ENCODE data around the gene TELO2. TPM values are rescaled to one million over a fixed set of nuclear protein-coding genes. Genes with fewer than 3 reads are reported as not detected.
A peak's percentile ranks its signal among the peaks of the same experiment; 100 is the strongest.

The TELO2 gene
- total RNA-seq (14.5 TPM), polyA plus RNA-seq (ENCODE audit: insufficient read depth in 1 of 8, insufficient read length in 8 of 8, low replicate concordance in 1 of 8) (10 to 100 TPM; 26.3 to 40.4 (median 36.8) TPM)
- long read RNA-seq, donor 1, result 0 reads
- long read RNA-seq, donor 2, result 0 reads
- long read RNA-seq, donor 3, partial matches to known transcripts, result 27 of 29 reads
- long read RNA-seq, donor 3, other reads (novel, unspliced or antisense), result 0 of 29 reads
- long read RNA-seq, donor 4, partial matches to known transcripts, result 0 of 2 reads
- long read RNA-seq, donor 4, other reads (novel, unspliced or antisense), result 0 of 2 reads
- long read RNA-seq, donor 5, partial matches to known transcripts, result 53 of 56 reads
- long read RNA-seq, donor 5, other reads (novel, unspliced or antisense), result 0 of 56 reads
- long read RNA-seq, donor 6, transcript TELO2-201 (21 exons, 3,314 nt), result major isoform, 7 of 13 reads
- long read RNA-seq, donor 6, transcript TELO2-207 (4 exons, 1,327 nt), result minor isoform, 5 of 13 reads
- long read RNA-seq, donor 6, partial matches to known transcripts, result 0 of 13 reads
- long read RNA-seq, donor 6, other reads (novel, unspliced or antisense), result 0 of 13 reads
- long read RNA-seq, donor 7, partial matches to known transcripts, result 29 of 32 reads
- long read RNA-seq, donor 7, other reads (novel, unspliced or antisense), result 0 of 32 reads
- long read RNA-seq, donor 8, partial matches to known transcripts, result 15 of 15 reads
- long read RNA-seq, donor 8, other reads (novel, unspliced or antisense), result 0 of 15 reads
- long read RNA-seq, donor 9, partial matches to known transcripts, result 44 of 45 reads
- long read RNA-seq, donor 9, other reads (novel, unspliced or antisense), result 0 of 45 reads
- long read RNA-seq, donor 10, partial matches to known transcripts, result 0 of 2 reads
- long read RNA-seq, donor 10, other reads (novel, unspliced or antisense), result 0 of 2 reads
- long read RNA-seq, donor 11, partial matches to known transcripts, result 23 of 26 reads
- long read RNA-seq, donor 11, other reads (novel, unspliced or antisense), result 0 of 26 reads

- H3K27ac ChIP-seq (ENCODE audit: low read length), result peak within 1 kb of the TSS; percentile 49
- WGBS (ENCODE audit: insufficient coverage), result under 1% methylated on average over 82 of the region's 89 CpGs
Observed at GRCh38 chr16:1492923-1493745, at the start of gene TELO2. TSS of gene TELO2 (plus strand) at chr16:1493360. CDS start at chr16:1494282, 922 bp downstream.

GRCh38 chr16:1443403-1443973, 49.7 kb upstream of the TELO2 start:
- H3K4me3 ChIP-seq (ENCODE audit: low read length), result no peak overlapping the region
- H3K4me1 ChIP-seq (ENCODE audit: control insufficient read depth, insufficient read depth, low read length), result peaks cover 9% of the 10 kb centered on the region
- H3K27ac ChIP-seq (ENCODE audit: low read length), result no peak overlapping the region
- H3K36me3 ChIP-seq (ENCODE audit: control insufficient read depth, insufficient read depth, low read length), result peaks cover 27% of the 10 kb centered on the region
- 72% methylated on average over 33 of the region's 38 CpGs for WGBS (ENCODE audit: insufficient coverage)
- H3K9me3 ChIP-seq (replicated peaks; ENCODE audit: control insufficient read depth, low read depth, low read length), result no peaks in the 10 kb centered on the region
- DNase-seq, result no peak
- no peaks in the 10 kb centered on the region for H3K27me3 ChIP-seq (ENCODE audit: control insufficient read depth, insufficient read depth, low read length)

More at GRCh38 chr16:1492923-1493745, at the start of gene TELO2:
- Histone ChIP-seq H3K27me3 (ENCODE audit: control insufficient read depth, insufficient read depth, low read length) (no peaks in the 10 kb centered on the region), H3K36me3 (ENCODE audit: control insufficient read depth, insufficient read depth, low read length) (peaks cover 35% of the 10 kb centered on the region), H3K4me3 (ENCODE audit: low read length) (peak within 1 kb of the TSS; percentile 88), H3K4me1 (ENCODE audit: control insufficient read depth, insufficient read depth, low read length) (peaks cover 24% of the 10 kb centered on the region), H3K9me3 (replicated peaks; ENCODE audit: control insufficient read depth, low read depth, low read length) (no peaks in the 10 kb centered on the region)
- peak; percentile 89 for DNase-seq

DNA sequence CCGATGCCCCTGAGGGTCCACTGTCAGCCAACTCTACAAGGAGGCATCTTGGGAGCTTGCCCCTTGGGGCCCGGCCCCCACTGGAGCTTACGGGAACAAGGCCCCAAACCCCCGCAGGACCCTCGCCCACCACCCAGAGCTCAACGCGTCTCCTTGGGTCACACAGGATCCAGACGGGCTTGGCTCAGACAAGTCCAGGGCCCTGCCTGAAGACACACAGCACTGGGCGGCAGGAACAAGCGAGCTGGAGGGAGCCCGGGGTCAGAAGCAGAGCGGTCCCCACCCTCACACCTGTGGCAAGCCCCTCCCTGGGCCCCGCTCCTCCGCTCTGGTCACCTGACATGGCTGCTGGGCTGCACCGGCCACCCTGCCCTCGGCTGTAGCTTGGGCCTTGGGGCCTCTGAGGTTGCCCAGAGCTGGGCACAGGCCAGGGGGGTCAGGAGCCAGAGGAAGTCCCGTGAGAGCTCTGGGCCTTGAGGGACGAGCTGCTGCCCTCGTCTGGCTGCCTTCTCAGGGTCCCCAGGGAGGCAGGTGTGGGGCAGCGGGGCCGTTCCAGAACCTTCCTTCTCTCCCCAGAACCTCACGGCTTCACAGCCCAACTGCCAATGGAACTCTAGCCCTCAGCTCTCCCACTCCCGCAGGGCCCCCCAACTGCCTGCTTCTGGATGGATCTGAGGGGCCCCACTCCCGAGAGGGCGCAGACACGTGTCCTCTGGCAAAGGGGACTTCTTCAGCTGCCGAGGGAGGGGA, 49.0 kb upstream of the TELO2 start, which contains the start of gene CCDC154:
Gene CCDC154, minus strand, starts transcription at position 577 of the 750 bp plus-strand sequence. Its CDS starts 234 bp downstream, at position 343.
- no peaks in the 10 kb centered on the region for H3K9me3 ChIP-seq (replicated peaks; ENCODE audit: control insufficient read depth, low read depth, low read length)
- WGBS (ENCODE audit: insufficient coverage), result 71% methylated on average over 26 of the region's 27 CpGs
- H3K27me3 ChIP-seq (ENCODE audit: control insufficient read depth, insufficient read depth, low read length), result no peaks in the 10 kb centered on the region
- H3K27ac ChIP-seq (ENCODE audit: low read length), result no peak within 1 kb of the TSS
- no peak within 1 kb of the TSS for H3K4me3 ChIP-seq (ENCODE audit: low read length)
- peaks cover 32% of the 10 kb centered on the region for H3K36me3 ChIP-seq (ENCODE audit: control insufficient read depth, insufficient read depth, low read length)
- no peak for DNase-seq
- peaks cover 9% of the 10 kb centered on the region for H3K4me1 ChIP-seq (ENCODE audit: control insufficient read depth, insufficient read depth, low read length)

DNA sequence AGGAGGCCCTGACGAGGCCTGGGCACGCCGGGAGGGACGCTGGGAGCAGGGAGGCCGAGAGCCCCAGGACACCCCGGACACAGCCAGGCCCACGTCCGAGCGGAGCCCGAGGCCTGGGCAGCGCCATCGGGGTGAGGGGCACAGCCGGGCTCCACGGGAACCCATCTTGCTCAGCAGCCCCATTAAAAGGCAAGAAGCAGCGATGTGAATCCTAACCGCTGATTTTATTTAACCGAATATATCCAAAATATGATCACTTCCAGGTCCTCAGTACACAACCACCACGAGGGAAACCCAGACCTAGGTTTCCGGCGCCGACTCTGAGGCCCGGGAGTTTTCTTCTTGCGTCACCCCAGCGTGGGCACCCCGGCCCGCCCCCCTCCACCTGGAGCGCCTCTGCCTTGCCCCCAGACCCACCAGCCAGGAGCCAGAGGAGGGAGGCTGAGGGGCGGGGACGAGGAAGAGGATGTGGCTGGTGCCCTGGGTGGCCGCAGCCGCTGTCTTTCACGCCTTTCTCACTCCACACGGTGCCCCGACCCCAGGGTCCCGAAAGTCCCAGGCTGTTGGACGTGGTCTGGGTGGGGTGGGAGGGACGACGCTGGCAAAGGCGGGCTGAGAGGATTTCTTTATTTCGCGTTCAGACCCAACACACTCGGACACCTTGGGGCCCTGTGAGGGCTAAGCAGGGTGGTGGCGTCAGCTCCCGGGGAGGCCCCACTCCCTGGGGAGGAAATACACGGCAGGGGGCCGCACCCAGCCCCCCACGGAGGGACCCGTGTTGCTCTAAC, 48.2 kb upstream of the TELO2 start:
- Histone ChIP-seq H3K4me1 (ENCODE audit: control insufficient read depth, insufficient read depth, low read length) (peaks cover 9% of the 10 kb centered on the region), H3K4me3 (ENCODE audit: low read length) (no peak overlapping the region), H3K27ac (ENCODE audit: low read length) (no peak overlapping the region), H3K9me3 (replicated peaks; ENCODE audit: control insufficient read depth, low read depth, low read length) (no peaks in the 10 kb centered on the region), H3K36me3 (ENCODE audit: control insufficient read depth, insufficient read depth, low read length) (peaks cover 39% of the 10 kb centered on the region), H3K27me3 (ENCODE audit: control insufficient read depth, insufficient read depth, low read length) (no peaks in the 10 kb centered on the region)
- no peak for DNase-seq
- WGBS (ENCODE audit: insufficient coverage), result 80% methylated on average over 33 of the region's 48 CpGs

GRCh38 chr16:1445518-1446203, 47.5 kb upstream of the TELO2 start:
- H3K27ac ChIP-seq (ENCODE audit: low read length), result no peak overlapping the region
- WGBS (ENCODE audit: insufficient coverage), result 86% methylated on average over 25 of the region's 25 CpGs
- H3K9me3 ChIP-seq (replicated peaks; ENCODE audit: control insufficient read depth, low read depth, low read length), result no peaks in the 10 kb centered on the region
- H3K36me3 ChIP-seq (ENCODE audit: control insufficient read depth, insufficient read depth, low read length), result peaks cover 45% of the 10 kb centered on the region
- no peak for DNase-seq
- H3K27me3 ChIP-seq (ENCODE audit: control insufficient read depth, insufficient read depth, low read length), result no peaks in the 10 kb centered on the region
- H3K4me1 ChIP-seq (ENCODE audit: control insufficient read depth, insufficient read depth, low read length), result peaks cover 9% of the 10 kb centered on the region
- no peak overlapping the region for H3K4me3 ChIP-seq (ENCODE audit: low read length)

- 92% methylated on average over 41 of the region's 41 CpGs for WGBS (ENCODE audit: insufficient coverage)
- Histone ChIP-seq H3K4me3 (ENCODE audit: low read length) (no peak overlapping the region), H3K36me3 (ENCODE audit: control insufficient read depth, insufficient read depth, low read length) (peaks cover 53% of the 10 kb centered on the region), H3K9me3 (replicated peaks; ENCODE audit: control insufficient read depth, low read depth, low read length) (no peaks in the 10 kb centered on the region), H3K4me1 (ENCODE audit: control insufficient read depth, insufficient read depth, low read length) (peaks cover 2% of the 10 kb centered on the region), H3K27ac (ENCODE audit: low read length) (no peak overlapping the region), H3K27me3 (ENCODE audit: control insufficient read depth, insufficient read depth, low read length) (no peaks in the 10 kb centered on the region)
- no peak for DNase-seq
Observed at GRCh38 chr16:1446296-1447080, 46.7 kb upstream of the TELO2 start.

- peaks cover 62% of the 10 kb centered on the region for H3K36me3 ChIP-seq (ENCODE audit: control insufficient read depth, insufficient read depth, low read length)
Observed at GRCh38 chr16:1447965-1448364, 45.2 kb upstream of the TELO2 start.

More at GRCh38 chr16:1447965-1448364, 45.2 kb upstream of the TELO2 start:
- no peaks in the 10 kb centered on the region for H3K9me3 ChIP-seq (replicated peaks; ENCODE audit: control insufficient read depth, low read depth, low read length)
- WGBS (ENCODE audit: insufficient coverage), result 89% methylated on average over 11 of the region's 11 CpGs
- H3K4me1 ChIP-seq (ENCODE audit: control insufficient read depth, insufficient read depth, low read length), result no peaks in the 10 kb centered on the region
- no peak for DNase-seq
- no peaks in the 10 kb centered on the region for H3K27me3 ChIP-seq (ENCODE audit: control insufficient read depth, insufficient read depth, low read length)
- H3K4me3 ChIP-seq (ENCODE audit: low read length), result no peak overlapping the region
- H3K27ac ChIP-seq (ENCODE audit: low read length), result no peak overlapping the region
